HG03460 (cell line): ENCODE data around the gene VEGFC.

Experiments used
- ATAC-seq: cut with Tn5 transposase; IDR thresholded peaks from one replicate; pipeline ENCODE4 v1.9.1; 2021; ENCODE audit not compliant: unreplicated experiment

Gene VEGFC

DNA sequence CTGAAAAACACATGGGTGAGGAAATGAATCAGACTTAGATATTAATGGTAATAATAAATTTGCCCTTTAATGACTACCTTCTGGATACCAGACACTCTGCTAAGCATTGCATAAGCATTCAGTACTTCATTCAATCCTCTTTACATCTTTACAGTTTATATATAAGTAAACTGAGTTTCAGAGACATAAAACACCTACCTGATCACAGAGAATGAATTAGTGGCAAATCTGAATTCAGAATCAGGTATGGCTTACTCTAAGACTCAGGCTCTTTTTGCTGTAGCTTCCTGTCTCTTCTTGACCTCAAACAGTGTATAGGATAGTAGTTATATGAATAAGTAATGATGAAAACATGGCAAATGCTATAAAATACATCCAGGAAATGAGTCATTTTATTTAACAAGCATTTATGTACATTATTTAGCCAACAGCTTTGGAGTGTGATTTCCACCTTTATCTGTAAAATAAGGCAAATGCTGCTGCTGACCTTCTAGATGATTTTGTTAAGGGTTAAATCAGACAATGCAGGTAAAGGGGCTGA lies 83.9 kb downstream of the VEGFC start:
- ATAC-seq = no peak

DNA sequence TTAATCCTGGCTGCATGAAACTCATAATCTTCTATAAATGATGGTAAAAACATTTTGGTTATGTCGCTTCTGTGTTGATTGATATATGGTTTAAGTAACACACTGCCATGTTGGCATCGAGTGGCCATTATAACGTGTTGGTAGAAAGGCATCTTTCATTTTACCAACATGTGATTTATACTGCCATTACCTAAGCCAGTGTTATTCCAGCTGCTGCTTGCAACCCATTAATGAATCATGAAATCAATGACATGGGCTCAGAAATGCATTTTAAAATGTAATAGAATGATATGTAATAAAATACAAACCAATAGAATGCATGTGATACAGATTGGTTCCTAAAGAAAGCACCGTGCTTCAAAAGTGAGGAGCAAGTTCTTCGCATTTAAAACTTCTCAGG lies 102.0 kb downstream of the VEGFC start:
- no peak for ATAC-seq

DNA sequence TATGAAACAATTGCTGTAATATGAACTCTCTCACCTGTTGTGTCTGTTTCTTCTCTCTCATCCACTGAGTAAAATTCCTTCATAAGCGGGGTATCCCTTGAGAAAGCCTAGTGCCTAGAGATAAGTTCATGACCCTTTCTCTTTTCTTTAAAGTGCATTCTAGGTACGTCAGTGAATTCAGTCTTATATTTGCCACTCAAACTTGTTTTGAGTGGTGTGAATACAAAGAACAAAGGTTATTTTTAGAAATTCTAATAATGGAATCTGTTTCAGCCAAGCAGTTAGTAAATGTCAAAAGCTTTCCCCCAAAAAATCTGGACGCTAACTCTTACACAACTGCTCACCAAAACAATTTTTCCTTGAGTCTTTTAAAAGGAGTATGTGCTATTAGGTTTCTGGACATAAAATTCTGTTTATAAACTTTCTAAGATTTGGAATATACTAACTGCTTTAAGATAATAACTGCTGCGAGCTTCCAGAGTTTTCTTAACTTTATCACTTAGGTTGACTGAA lies 112.0 kb downstream of the VEGFC start:
- ATAC-seq = no peak

DNA sequence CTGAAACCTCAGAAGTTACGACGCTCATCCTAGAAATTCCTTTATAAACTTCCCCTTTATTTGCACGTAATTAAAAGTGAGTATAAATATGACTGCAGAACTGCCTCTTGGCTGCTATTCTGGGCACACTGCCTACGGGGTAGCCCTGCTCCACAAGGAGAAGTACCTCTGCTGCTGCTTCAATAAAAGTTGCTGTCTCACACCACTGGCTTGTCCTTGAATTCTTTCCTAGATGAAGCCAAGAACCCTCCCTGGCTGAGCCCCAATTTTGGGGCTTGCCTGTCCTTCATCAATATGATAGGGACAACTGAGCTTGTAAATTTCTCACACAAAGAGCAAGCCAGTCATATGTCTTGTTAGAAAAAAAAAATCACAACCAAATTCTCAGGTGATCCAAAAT lies 115.8 kb downstream of the VEGFC start:
- no peak for ATAC-seq

DNA sequence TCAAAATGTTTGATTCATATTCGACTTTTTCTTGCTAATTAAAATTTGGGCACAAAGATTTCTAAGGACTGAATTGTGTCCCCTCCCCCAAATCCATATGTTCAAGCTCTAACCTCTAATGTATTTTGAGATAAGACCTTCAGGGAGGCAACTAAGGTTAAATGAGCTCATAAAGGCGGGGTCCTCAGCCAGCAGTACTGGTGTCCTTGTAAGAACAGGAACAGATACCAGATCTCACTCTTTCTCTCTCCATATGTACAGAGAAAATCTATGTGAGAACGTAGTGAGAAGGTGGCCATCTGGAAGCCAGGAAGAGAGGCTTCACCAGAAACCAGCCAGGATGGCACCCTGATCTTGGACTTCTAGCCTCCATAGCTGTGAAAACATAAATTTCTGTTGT lies 116.9 kb downstream of the VEGFC start:
- no peak for ATAC-seq

DNA sequence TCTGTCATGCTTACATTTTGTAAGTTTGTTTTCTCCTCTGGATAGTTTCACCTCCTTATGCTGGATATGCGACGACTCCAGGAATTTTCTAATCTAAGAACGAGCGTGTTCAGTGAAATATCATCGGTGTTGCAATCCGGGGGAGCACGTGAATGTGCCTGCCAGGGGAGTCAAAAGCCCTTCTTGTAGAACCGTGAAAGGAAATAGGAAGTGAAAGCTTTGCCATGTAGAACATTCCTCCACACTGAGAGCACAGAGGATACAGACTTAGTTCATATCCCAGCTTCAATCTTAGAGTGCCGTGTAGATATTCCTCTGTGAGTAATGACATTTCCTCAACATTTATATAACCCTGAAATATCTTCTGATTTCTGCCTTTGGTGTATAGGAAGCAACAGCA lies 121.2 kb downstream of the VEGFC start:
- ATAC-seq = no peak

DNA sequence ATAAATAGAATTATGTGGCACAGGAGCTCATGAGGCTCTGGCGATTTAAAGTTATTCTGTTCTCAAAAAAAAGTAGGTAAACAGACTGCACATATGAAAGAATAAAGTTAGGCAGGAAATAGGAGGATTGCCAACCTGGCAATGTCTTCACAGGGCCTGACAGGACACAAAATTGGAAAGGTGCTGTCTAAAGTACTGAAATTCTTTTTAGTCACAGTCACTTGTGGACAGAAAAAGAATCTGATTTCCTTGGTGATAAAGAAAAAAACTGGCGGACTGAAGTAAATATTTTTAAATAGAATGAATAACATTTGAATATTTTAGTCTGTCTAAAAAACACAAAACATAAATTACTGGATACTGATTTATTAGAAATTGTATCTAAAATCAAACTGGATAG lies 124.4 kb downstream of the VEGFC start:
- ATAC-seq = no peak

DNA sequence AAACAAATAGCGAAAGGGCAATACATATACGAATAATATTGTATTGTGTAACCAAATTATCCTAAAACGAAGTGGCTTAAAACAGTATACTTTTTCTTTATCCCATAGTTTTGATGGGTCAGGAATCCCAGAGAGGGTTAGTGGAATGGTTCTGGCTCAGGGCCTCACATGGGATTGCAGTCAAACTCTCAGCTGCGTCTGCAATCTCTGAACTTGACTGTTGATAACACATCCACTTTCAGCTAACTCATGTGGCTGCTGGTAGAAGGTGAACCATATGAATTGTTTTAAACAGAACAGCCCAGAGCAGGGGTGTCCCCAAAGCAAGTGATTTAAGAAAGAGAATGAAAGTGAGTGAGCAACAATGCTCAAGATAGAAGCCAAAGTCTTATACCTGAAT lies 127.8 kb downstream of the VEGFC start:
- no peak for ATAC-seq

DNA sequence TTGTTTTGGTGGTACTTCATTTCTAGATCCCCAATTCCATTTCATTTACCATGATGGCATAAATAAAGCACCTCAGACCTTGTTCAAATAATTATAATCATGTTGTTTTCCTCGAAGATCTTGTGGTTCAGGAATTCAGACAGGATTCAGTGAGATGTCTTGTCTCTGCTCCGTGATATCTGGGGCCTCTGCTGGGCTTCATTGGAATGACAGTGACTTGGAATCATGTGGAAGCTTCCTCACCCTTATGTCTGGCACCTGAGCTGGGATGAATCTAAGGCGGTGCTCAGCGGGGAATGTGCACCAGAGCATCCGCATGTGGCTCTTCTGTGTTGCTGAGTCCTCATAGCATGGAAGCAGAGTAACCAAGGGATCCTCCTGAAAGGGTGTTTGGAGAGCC lies 132.2 kb downstream of the VEGFC start:
- ATAC-seq = no peak

DNA sequence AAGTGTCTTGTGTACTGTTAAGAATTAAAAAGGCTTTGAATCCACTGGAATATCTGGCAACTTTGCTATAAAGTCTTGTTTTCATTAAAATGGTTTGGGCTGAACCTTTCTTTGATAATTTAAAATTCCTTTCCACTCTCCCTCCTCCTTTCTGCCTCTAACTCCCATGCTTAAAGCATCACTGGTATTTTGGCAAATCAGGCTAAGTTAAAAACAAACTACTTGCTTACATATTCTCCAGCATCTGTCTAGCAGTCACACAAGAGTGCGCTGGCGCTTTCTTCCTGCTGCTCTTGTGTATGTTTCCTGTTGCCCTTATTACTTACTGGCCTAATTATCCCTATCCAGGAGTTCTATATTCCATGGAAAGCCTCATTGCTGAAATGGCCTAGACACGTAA lies 136.6 kb downstream of the VEGFC start:
- no peak for ATAC-seq

DNA sequence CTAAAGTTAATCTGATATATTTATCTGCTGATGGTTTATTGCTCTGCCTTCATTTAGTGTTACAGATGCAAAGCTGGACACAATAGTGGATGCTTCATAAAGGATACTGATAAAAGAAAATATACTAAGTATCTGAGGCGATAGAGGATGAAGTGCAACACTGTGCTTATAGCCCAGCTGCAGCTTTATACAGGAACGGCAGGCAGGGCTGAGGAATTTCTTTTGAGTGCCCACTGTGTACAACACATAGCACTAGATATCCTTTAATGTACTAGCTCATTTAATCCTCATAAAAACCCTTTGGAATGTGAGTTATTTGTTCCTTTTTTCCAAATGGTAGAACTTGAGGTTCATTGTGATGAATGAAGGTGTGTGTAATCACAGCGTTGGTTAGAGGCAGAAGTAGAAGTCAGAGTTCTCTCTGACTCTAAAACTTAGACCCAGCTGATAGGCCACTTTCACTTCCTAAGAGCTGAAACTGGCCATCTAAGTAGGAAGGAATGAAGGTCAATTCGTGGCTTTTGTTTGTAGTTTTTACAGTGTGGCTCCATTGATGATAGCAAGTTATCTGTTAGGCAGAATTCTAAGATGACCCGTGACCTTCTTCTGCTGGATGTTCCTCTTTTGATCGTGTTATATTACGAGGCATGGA lies 138.0 kb downstream of the VEGFC start:
- ATAC-seq = no peak

DNA sequence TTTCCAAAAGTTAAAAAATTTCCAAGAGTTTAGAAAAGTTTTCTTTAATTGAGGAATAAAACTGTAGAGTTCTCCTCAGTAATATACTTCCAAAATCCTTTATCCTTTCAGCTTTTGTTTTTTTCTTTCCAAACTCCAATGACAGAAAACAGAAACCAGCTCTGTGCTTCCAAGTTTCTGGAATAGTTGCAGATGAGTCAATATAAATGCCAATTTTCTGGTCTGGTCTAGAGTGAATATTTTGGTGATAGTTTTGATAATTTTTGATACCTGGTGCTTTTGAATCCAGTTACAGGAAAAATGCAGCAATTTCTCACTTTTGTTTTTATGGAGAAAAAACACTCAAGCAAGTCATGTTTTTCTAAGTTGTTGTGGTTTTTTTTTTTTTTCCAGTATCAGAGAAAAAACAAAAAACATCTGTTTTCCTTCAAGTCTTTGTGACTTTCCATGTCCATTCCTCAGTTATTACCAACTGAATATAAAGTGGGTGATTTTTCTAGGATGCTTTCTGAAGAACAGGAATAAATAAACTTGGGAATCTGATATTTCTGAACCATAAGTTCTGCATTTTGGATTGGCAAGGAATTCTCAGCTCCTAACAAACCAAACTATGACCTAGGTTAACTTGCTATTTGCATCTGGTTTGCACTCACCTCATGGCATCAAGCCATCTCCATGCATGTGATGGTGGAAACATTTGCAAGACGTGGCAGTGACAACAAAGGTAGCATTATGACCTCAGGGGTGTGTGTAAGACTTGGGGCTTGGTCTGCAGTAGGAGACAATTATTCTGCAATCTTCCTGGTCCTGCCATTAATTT lies 139.1 kb downstream of the VEGFC start:
- no peak for ATAC-seq

DNA sequence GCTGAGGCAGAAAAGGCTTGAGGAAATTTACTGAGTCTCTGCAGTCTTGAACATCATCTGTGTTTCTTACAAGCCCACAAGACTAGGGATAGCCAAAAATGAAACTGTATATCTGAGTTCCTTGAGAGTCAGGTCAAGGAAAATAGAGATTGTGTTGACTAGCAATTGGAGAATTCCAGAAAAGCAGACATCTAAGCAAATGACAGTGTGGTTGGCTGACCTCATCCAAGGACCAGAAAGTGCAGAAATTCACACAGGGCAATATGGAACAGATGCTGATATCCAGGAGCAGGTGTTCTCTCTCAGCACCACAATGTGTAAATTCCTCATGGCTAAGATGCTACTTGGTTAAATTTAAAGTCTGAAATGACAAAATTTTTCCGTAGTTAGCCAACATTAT lies 146.4 kb downstream of the VEGFC start:
- ATAC-seq = no peak

DNA sequence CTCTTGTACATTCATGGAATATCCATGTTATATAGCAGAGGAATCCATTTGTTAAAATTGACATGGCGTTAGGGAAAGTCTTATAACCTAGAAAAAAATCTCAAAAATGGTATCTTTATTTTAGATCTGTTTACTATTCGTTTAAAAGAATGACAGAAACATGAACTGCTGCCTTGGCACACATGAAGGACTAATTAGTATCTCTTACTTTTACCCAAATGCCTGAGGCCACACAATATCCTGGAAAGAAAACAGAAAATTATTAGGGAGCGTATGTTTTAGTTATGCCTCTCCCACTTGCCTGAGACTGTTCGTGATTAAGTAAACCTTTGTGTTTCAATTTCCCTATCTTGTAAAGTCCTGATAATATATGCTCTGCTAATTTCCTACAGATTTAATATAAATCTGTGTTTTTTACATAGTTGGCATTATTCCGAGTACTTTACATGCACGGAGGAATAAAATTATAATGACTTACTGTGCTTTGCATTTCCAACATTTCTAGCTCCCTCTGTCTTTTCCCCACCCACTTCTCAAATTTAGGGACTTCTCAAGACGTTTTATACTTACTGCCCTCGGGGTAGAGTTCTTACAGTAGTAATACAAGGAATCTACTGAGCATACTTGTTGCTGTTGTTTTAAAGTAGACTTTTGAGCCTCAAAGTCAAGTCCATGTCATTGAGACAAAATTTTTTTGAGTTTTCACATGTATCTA lies 147.3 kb downstream of the VEGFC start:
- ATAC-seq = no peak

DNA sequence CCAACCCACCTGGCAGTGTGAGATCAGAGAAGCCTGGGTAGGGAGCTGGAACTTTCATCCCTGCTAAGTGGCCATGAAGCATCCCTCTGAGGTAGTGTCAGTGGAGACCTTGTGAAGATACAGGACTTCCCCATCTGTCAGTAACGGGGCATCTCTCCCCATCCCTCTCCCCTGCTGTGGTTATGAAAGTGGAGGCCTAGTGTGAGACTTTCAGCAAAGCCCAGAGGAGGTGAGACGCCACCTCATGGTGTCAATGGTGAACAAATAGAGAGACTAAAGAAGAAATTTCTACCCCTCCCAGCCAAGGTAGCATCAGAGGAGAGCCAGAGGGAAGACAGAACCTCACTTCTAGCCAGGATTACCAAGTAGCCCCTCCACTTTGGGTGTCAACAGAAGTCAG lies 150.2 kb downstream of the VEGFC start:
- ATAC-seq = peak; percentile 70

DNA sequence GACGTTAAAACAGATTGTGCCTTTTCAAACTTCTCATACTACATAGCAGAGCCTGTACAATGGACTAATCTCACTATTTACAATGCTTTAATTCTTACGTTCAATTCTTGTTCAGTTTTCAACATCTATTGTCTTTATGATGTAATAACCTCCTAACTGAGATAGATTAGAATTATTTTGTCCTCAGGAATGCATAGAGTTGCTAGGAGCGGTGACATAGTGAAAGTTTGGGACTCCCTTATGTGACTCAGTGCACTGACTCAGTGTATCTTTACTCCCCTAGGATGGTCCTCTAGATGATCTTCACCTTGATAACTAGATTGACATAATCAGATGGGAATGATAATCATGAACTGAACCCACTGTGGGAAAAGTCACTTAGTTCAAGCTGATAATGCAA lies 151.5 kb downstream of the VEGFC start:
- no peak for ATAC-seq

DNA sequence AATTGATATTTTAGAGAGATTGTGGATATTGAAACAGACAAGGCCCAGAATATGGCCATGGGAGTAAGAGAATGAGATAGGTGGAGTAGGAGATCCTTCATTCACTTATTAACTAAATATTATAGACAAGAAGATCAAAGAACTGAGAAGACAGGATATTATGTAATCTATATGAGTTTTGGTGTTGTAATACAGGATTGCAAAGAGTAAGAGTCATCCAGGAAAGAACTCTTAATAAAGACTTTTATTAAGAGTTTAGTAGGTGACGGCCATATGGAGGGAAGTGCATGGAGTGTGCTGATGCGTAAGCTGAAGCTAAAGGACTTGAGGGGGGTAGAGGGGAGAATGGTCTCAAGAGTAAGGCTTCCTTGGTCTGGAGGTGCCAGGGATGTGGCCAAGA lies 153.7 kb downstream of the VEGFC start:
- ATAC-seq = no peak

DNA sequence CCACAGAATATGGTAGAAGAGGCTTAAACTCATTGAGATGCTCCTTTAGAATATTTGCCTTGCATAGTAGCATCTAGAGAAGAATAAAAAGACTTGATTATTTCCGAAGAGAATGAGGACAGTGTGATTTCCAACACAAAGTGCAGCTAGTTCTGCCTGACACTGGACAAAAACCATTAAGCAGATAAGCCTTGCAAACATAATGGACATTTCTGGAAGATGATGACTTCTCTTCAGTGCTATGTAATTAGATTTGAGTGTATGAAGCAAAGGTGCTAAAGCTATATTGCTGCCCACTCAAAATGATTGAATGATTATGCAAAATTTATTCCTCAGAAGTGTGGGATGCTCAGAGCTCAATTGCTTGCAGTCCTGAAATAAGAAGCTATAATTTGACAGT lies 156.4 kb downstream of the VEGFC start:
- no peak for ATAC-seq

DNA sequence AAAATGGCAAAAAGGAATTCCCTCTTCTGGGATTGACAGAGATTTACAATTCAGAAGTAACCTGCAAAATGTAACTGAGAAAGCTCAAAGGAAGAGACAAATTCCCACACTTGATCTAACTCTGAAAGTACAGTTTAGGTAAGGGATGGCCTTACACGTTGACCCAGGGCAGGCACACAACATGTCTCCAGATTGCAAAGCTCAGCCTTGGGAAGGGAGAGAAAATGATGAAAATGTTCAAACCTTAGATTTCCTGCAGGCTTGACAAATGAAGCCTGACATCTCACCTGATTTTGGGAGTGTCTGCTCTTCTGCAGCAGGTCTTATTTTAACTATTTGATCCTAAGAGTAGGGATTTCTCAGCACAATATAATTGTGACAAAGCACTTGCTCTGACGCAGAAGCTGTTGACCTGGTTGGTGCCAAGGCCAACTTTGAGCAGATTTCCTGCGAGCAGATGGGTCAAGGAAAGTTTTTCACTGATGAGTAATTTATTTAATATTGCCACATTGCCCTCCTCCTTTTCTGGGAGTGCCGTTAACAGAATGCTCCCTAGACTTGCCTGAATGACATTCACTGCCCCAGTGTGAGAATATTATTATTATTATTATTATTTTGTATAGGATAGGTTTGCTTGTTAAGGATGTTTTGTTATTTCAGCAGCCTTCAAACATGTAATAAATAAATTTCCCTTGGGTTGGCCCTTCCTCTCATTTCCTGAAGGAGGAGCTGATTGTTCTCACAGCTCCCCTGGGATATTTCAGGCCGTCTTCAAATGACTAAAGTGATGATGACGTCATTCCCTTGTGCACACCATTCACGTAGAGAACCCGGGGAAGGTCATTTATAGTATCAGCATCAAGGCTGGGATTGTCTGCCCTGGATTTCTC lies 157.1 kb downstream of the VEGFC start:
- no peak for ATAC-seq
